K562 (cell line): ENCODE measurements around the gene TECPR2. TPM values are rescaled to one million over a fixed set of nuclear protein-coding genes. Genes with fewer than 3 reads are reported as not detected.
A peak's percentile ranks its signal among the peaks of the same experiment; 100 is the strongest.

Source experiments
- ATAC-seq: fragments of 200-7000 bp; cut with Tn5 transposase; 3 replicates; pipeline ENCODE4 v1.9.1; 2020; ENCODE audit warnings: moderate library complexity
- BruUV-seq: library from RNA; stranded (reverse); fragments of 400-500 nt; replicated peaks from 2 replicates; lab custom pipeline; 2021; lab: Mats Ljungman, UMichigan
- CTCF ChIA-PET: fragments of 300-600 bp; formaldehyde crosslinking; extraction: SDS; loops from one replicate; lab custom pipeline; 2021; ENCODE audit warnings: low intra/inter-chr PET ratio; lab: Yijun Ruan, JAX
- POLR2A ChIA-PET: fragments of 300-600, 350-650 bp; sonication (Branson Sonifier 250); formaldehyde crosslinking; extraction: SDS; loops from one replicate; lab custom pipeline; 2021; ENCODE audit warnings: antibody characterized with exemption, inconsistent platforms; lab: Yijun Ruan, JAX
- DNase-seq, 4 experiments: peaks; one replicate each; pipeline versions ENCODE4 v3.0.0 to v3.0.0-alpha.2; 2011 to 2018; ENCODE audit warnings: low spot score in 3 of 4, mixed read lengths in 3 of 4; ENCODE audit errors: extremely low read depth in 1 of 4
- FAIRE-seq: peaks from 2 replicates; lab custom pipeline; 2011; peaks lifted over from hg19 to GRCh38; lab: Jason Lieb, UNC
- H2AFZ ChIP-seq: 2 replicates; pipeline ENCODE4 v1.6.0; 2011; ENCODE audit warnings: low read depth, low read length, control low read depth, inconsistent platforms
- H3K27ac ChIP-seq: fragments of 200-600 bp; 3 replicates; pipeline ENCODE4 v1.8.0; 2011; ENCODE audit warnings: low read depth, mild to moderate bottlenecking, control low read depth, inconsistent platforms, low read length, moderate library complexity, mixed read lengths; ENCODE audit errors: extremely low read depth
- H3K27me3 ChIP-seq, 2 experiments: fragments of 300-600 bp in 1 of 2; 2 replicates in 1 of 2; 3 replicates in 1 of 2; pipeline versions ENCODE4 v1.6.0 to v1.8.0; 2011; ENCODE audit warnings: inconsistent platforms in 2 of 2, low read length in 2 of 2, mild to moderate bottlenecking in 1 of 2, mixed read lengths in 1 of 2, moderate library complexity in 1 of 2; ENCODE audit not compliant: control insufficient read depth in 2 of 2, insufficient read depth in 2 of 2
- H3K36me3 ChIP-seq: fragments of 300-600 bp; 3 replicates; pipeline ENCODE4 v1.8.0; 2011; ENCODE audit warnings: mild to moderate bottlenecking, low read length, inconsistent platforms; ENCODE audit not compliant: control insufficient read depth, insufficient read depth
- H3K4me1 ChIP-seq, 2 experiments: fragments of 200-600 bp in 1 of 2; replicated peaks in 1 of 2; 2 replicates in 1 of 2; 3 replicates in 1 of 2; pipeline versions ENCODE4 v1.5.1 to v1.8.0; 2011; ENCODE audit warnings: inconsistent platforms in 2 of 2, low read length in 2 of 2, mild to moderate bottlenecking in 1 of 2, mixed read lengths in 1 of 2, moderate library complexity in 1 of 2; ENCODE audit not compliant: control insufficient read depth in 2 of 2, insufficient read depth in 2 of 2
- H3K4me2 ChIP-seq: 2 replicates; pipeline ENCODE4 v1.6.1; 2011; ENCODE audit warnings: low read length, control low read depth, inconsistent platforms, mixed read lengths; ENCODE audit not compliant: insufficient read depth
- H3K4me3 ChIP-seq: fragments of 200-600 bp; sonication (generic), shearing (Covaris generic); 2 replicates; pipeline ENCODE4 v1.5.1; 2016; ENCODE audit warnings: control low read depth, inconsistent platforms
- H3K79me2 ChIP-seq: fragments of 200-600 bp; 3 replicates; pipeline ENCODE4 v1.8.0; 2011; ENCODE audit warnings: low read length, inconsistent platforms; ENCODE audit not compliant: control insufficient read depth, insufficient read depth
- H3K9ac ChIP-seq, 2 experiments: 2 replicates each; pipeline versions ENCODE4 v1.6.0 to v1.6.1; 2011; ENCODE audit warnings: low read depth in 2 of 2, low read length in 2 of 2, control low read depth in 1 of 2, inconsistent platforms in 1 of 2, mild to moderate bottlenecking in 1 of 2, mixed read lengths in 1 of 2; ENCODE audit not compliant: insufficient read depth in 1 of 2
- H3K9me1 ChIP-seq: one replicate; pipeline ENCODE4 v1.6.0; 2011; ENCODE audit warnings: inconsistent platforms, mild to moderate bottlenecking, low read length, moderate library complexity; ENCODE audit not compliant: control insufficient read depth, insufficient read depth
- H3K9me3 ChIP-seq: replicated peaks from 2 replicates; pipeline ENCODE4 v1.5.1; 2011; ENCODE audit warnings: low read depth, low read length, inconsistent platforms; ENCODE audit not compliant: control insufficient read depth, insufficient read depth
- H4K20me1 ChIP-seq: replicated peaks from 2 replicates; pipeline ENCODE4 v1.6.1; 2011; ENCODE audit warnings: low read length, inconsistent platforms, mixed read lengths; ENCODE audit not compliant: control insufficient read depth, insufficient read depth
- CTCF ChIP-seq, 3 experiments: IDR thresholded peaks in 2 of 3; conservative IDR thresholded peaks in 1 of 3; 2 replicates each; pipeline ENCODE4 v1.5.1; 2011 to 2012; ENCODE audit warnings: low read length in 3 of 3, mild to moderate bottlenecking in 3 of 3, control low read depth in 2 of 3, improper control_type of control experiment in 1 of 3, inconsistent platforms in 1 of 3, low read depth in 1 of 3, mixed read lengths in 1 of 3, moderate library complexity in 1 of 3; ENCODE audit not compliant: insufficient read depth in 2 of 3
- RBM25 ChIP-seq: fragments of 200-400 bp; formaldehyde crosslinking; IDR thresholded peaks from 2 replicates; pipeline ENCODE4 v1.6.1; 2018; ENCODE audit warnings: low read length, low read depth, moderate library complexity; ENCODE audit not compliant: severe bottlenecking
- ZNF121 ChIP-seq: sonication (generic); formaldehyde crosslinking; conservative IDR thresholded peaks from 2 replicates; pipeline ENCODE4 v1.8.0; 2022; ENCODE audit warnings: missing genetic modification reagents
- ZNF311 ChIP-seq: fragments of 250-450 bp; sonication (Bioruptor Pico); IDR thresholded peaks from 2 replicates; pipeline ENCODE4 v1.4.0; 2020; ENCODE audit warnings: mild to moderate bottlenecking, moderate library complexity
- WGBS: fragments of 100-300 bp; shearing (Covaris generic); methylation state at CpG from one replicate; pipeline ENCODE4 v1.1.6; 2016; ENCODE audit warnings: low coverage, mixed read lengths; ENCODE audit not compliant: insufficient coverage; ENCODE audit errors: missing lambda C conversion rate; 5-methylcytosine and 5-hydroxymethylcytosine counted together
- in situ Hi-C: fragments of 300-500 bp; cut with MboI; formaldehyde crosslinking; loops from 4 replicates; pipeline ENCODE4 v1.15.0; 2018; ENCODE audit warnings: inconsistent platforms, mixed read lengths
- intact Hi-C: fragments of 100-400 bp; cut with micrococcal nuclease; formaldehyde crosslinking; loops from 2 replicates; pipeline ENCODE4 v1.14.2; 2022
- polyA plus RNA-seq, 8 experiments: library from polyadenylated mRNA; depleted of rRNA in 4 of 8; stranded (reverse) in 5 of 8; unstranded in 3 of 8; fragments of >200 nt; fragmentation: Nextera tagmentation in 2 of 8; fragmentation: Illumina TruSeq in 1 of 8; extraction: Ambion mirVana in 2 of 8; extraction: Trizol in 1 of 8; gene quantifications; 2 replicates each; pipeline versions ENCODE4 v1.2.1 to v1.2.3, GENCODE V29; 2011 to 2014; ENCODE audit warnings: inconsistent platforms in 1 of 8, missing spikeins in 1 of 8
- total RNA-seq, 7 experiments: library from RNA; depleted of rRNA in 6 of 7; stranded (reverse); fragments of >200 nt in 6 of 7; fragmentation: Illumina TruSeq in 2 of 7; extraction: Trizol in 2 of 7; gene quantifications; 2 replicates each; pipeline versions ENCODE4 v1.2.1 to v1.2.3, GENCODE V29; 2011 to 2021; ENCODE audit warnings: low replicate concordance in 1 of 7

The TECPR2 gene
- total and polyA plus RNA-seq, 9 of the 15 experiments (the other 6 are each of a cell fraction or from before 2014, with no cell fraction given), result 0.04 to 3.0 (median 0.83) TPM

- ChIA-PET POLR2A (interaction anchor here (1.1 kb wide), 1 partner anchor 19 kb away, joined by 3 read pairs; no protein-coding TSS in a partner anchor), CTCF (no interaction called here)
- Histone ChIP-seq H3K4me3 (no peak overlapping the region), H3K36me3 (no peaks in the 10 kb centered on the region), H3K9ac (no peak overlapping the region), H2AFZ (no peak overlapping the region), H3K79me2 (no peaks in the 10 kb centered on the region), H3K9me1 (no peaks in the 10 kb centered on the region), H3K9me3 (no peaks in the 10 kb centered on the region), H3K4me2 (no peak overlapping the region), H3K4me1 (peaks cover 3 to 6% of the 10 kb centered on the region in 2 experiments)
- ATAC-seq (no peak), FAIRE-seq (no peak), DNase-seq (no peak)
- no TSS peak for BruUV-seq
- intact Hi-C loops, result no loop called here
- TF ChIP-seq RBM25, result peak; percentile 79
- TF ChIP-seq ZNF311 (CRISPR knock-in tag), result no peak
- TF ChIP-seq ZNF121 (CRISPR knock-in tag), result peak; percentile 77
- peak in 1 of 3 experiments; percentile 4; a peak in 1 of 6 replicates for TF ChIP-seq CTCF (IDR thresholded peaks at IDR 0.05 in 2 of 3, conservative IDR thresholded peaks at IDR 0.05 in 1 of 3; ENCODE audit: insufficient read depth in 2 of 3, low read depth in 1 of 3, low read length in 3 of 3)
- TF ChIP-seq, all 486 proteins: peak for 3
- in situ Hi-C loops, result no loop called here
- Histone ChIP-seq H3K27ac (no peak overlapping the region), H4K20me1 (no peaks in the 10 kb centered on the region), H3K27me3 (no peaks in the 10 kb centered on the region)
- 51% methylated on average over 2 of the region's 2 CpGs for WGBS
These were observed 94.8 kb downstream of the TECPR2 start for GRCh38 chr14:102457509-102457908.
